ENCODE results near the gene SCAF4. TPM values are rescaled to one million over a fixed set of nuclear protein-coding genes. Genes with fewer than 3 reads are reported as not detected.

The SCAF4 gene
- total RNA-seq, 1 experiment from 2014 or later, result 41.9 TPM

- intact Hi-C loops (cut with micrococcal nuclease), result no loop called here
- CTCF ChIA-PET, result interaction anchor here (0.6 to 1.1 kb wide), 3 partner anchors 22 to 526 kb away, joined by 3 to 5 read pairs (median 3); no protein-coding TSS in a partner anchor
- H3K36me3 Mint-ChIP-seq (ENCODE audit: insufficient read depth, unreplicated experiment), result no peaks in the 10 kb centered on the region
- H3K27me3 Mint-ChIP-seq (ENCODE audit: insufficient read depth, unreplicated experiment), result no peaks in the 10 kb centered on the region
- H3K27ac Mint-ChIP-seq (ENCODE audit: low read depth, unreplicated experiment), result no peak overlapping the region
- peaks cover 7% of the 10 kb centered on the region for H3K4me1 Mint-ChIP-seq (ENCODE audit: insufficient read depth, unreplicated experiment)
- no peak overlapping the region for H3K4me3 Mint-ChIP-seq (ENCODE audit: unreplicated experiment)
- TF ChIP-seq CTCF (IDR thresholded peaks at IDR 0.05; ENCODE audit: unreplicated experiment), result no peak
- BruUV-seq (replicated peaks), result no TSS peak
- H3K9me3 Mint-ChIP-seq (ENCODE audit: unreplicated experiment), result no peaks in the 10 kb centered on the region
- POLR2A ChIA-PET, result no interaction called here
- no peak for DNase-seq (ENCODE audit: unreplicated experiment)
Measured at GRCh38 chr21:31624961-31625491, 106.9 kb downstream of the SCAF4 start.

GRCh38 chr21:31624181-31624580 is 107.7 kb downstream of the SCAF4 start:
- no peaks in the 10 kb centered on the region for H3K27me3 Mint-ChIP-seq (ENCODE audit: insufficient read depth, unreplicated experiment)
- POLR2A ChIA-PET, result no interaction called here
- no peak for DNase-seq (ENCODE audit: unreplicated experiment)
- H3K9me3 Mint-ChIP-seq (ENCODE audit: unreplicated experiment), result no peaks in the 10 kb centered on the region
- no peaks in the 10 kb centered on the region for H3K36me3 Mint-ChIP-seq (ENCODE audit: insufficient read depth, unreplicated experiment)
- H3K4me1 Mint-ChIP-seq (ENCODE audit: insufficient read depth, unreplicated experiment), result no peaks in the 10 kb centered on the region
- no peak overlapping the region for H3K4me3 Mint-ChIP-seq (ENCODE audit: unreplicated experiment)
- BruUV-seq (replicated peaks), result no TSS peak
- no peak for TF ChIP-seq CTCF (IDR thresholded peaks at IDR 0.05; ENCODE audit: unreplicated experiment)
- H3K27ac Mint-ChIP-seq (ENCODE audit: low read depth, unreplicated experiment), result no peak overlapping the region
- CTCF ChIA-PET, result interaction anchor here (0.6 to 1.3 kb wide), 3 partner anchors 22 to 422 kb away, joined by 3 to 5 read pairs (median 4); no protein-coding TSS in a partner anchor
- intact Hi-C loops (cut with micrococcal nuclease), result no loop called here

GRCh38 chr21:31623664-31624063 is 108.3 kb downstream of the SCAF4 start:
- Mint-ChIP-seq H3K27me3 (ENCODE audit: insufficient read depth, unreplicated experiment) (no peaks in the 10 kb centered on the region), H3K4me3 (ENCODE audit: unreplicated experiment) (no peak overlapping the region), H3K4me1 (ENCODE audit: insufficient read depth, unreplicated experiment) (no peaks in the 10 kb centered on the region), H3K9me3 (ENCODE audit: unreplicated experiment) (no peaks in the 10 kb centered on the region), H3K36me3 (ENCODE audit: insufficient read depth, unreplicated experiment) (no peaks in the 10 kb centered on the region), H3K27ac (ENCODE audit: low read depth, unreplicated experiment) (no peak overlapping the region)
- BruUV-seq (replicated peaks), result no TSS peak
- intact Hi-C loops (cut with micrococcal nuclease), result no loop called here
- DNase-seq (ENCODE audit: unreplicated experiment), result no peak
- ChIA-PET CTCF (interaction anchor here (0.6 to 1.3 kb wide), 3 partner anchors 25 to 538 kb away, joined by 3 to 4 read pairs (median 3); no protein-coding TSS in a partner anchor), POLR2A (no interaction called here)
- TF ChIP-seq CTCF (IDR thresholded peaks at IDR 0.05; ENCODE audit: unreplicated experiment), result no peak

GRCh38 chr21:31622397-31622796 is 109.5 kb downstream of the SCAF4 start:
- BruUV-seq (replicated peaks), result no TSS peak
- no peak for TF ChIP-seq CTCF (IDR thresholded peaks at IDR 0.05; ENCODE audit: unreplicated experiment)
- no peak overlapping the region for H3K4me3 Mint-ChIP-seq (ENCODE audit: unreplicated experiment)
- no peaks in the 10 kb centered on the region for H3K4me1 Mint-ChIP-seq (ENCODE audit: insufficient read depth, unreplicated experiment)
- H3K36me3 Mint-ChIP-seq (ENCODE audit: insufficient read depth, unreplicated experiment), result no peaks in the 10 kb centered on the region
- no peaks in the 10 kb centered on the region for H3K9me3 Mint-ChIP-seq (ENCODE audit: unreplicated experiment)
- CTCF ChIA-PET, result interaction anchor here (0.6 to 1.2 kb wide), 2 partner anchors 42 to 470 kb away, joined by 3 to 5 read pairs; no protein-coding TSS in a partner anchor
- no peak overlapping the region for H3K27ac Mint-ChIP-seq (ENCODE audit: low read depth, unreplicated experiment)
- intact Hi-C loops (cut with micrococcal nuclease), result no loop called here
- no peaks in the 10 kb centered on the region for H3K27me3 Mint-ChIP-seq (ENCODE audit: insufficient read depth, unreplicated experiment)
- DNase-seq (ENCODE audit: unreplicated experiment), result no peak
- POLR2A ChIA-PET, result no interaction called here

Other genes with a start within 250 kb of the SCAF4 start
- gene SOD1, start 72.4 kb downstream of the SCAF4 start, total RNA-seq (2022), result 224 and 239 TPM in 2 replicates
- not detected in 2 replicates for gene HUNK, start 140.9 kb upstream of the SCAF4 start, total RNA-seq (2022)